K562 (cell line): Measurements from ENCODE around the gene CSF1R.

Experiments
- CTCF ChIP-seq, 3 experiments: IDR thresholded peaks in 2 of 3; conservative IDR thresholded peaks in 1 of 3; 2 replicates each; pipeline ENCODE4 v1.5.1; 2011 to 2012; ENCODE audit warnings: low read length in 3 of 3, mild to moderate bottlenecking in 3 of 3, control low read depth in 2 of 3, improper control_type of control experiment in 1 of 3, inconsistent platforms in 1 of 3, low read depth in 1 of 3, mixed read lengths in 1 of 3, moderate library complexity in 1 of 3; ENCODE audit not compliant: insufficient read depth in 2 of 3
- FOXJ3 ChIP-seq: sonication (generic); formaldehyde crosslinking; IDR thresholded peaks from 2 replicates; pipeline ENCODE4 v1.4.0; 2020; ENCODE audit warnings: mild to moderate bottlenecking, missing genetic modification reagents
- TAF1 ChIP-seq: IDR thresholded peaks from 2 replicates; pipeline ENCODE4 v1.6.1; 2011; ENCODE audit warnings: mild to moderate bottlenecking, low read length, moderate library complexity; ENCODE audit not compliant: insufficient read depth, control insufficient read depth, severe bottlenecking; ENCODE audit errors: extremely low read depth
- ZZZ3 ChIP-seq: fragments of 450-650 bp; IDR thresholded peaks from 2 replicates; pipeline ENCODE4 v1.6.1; 2016; ENCODE audit warnings: antibody characterized with exemption, mild to moderate bottlenecking, moderate library complexity

- TF ChIP-seq CTCF (IDR thresholded peaks at IDR 0.05 in 2 of 3, conservative IDR thresholded peaks at IDR 0.05 in 1 of 3; ENCODE audit: insufficient read depth in 2 of 3, low read depth in 1 of 3, low read length in 3 of 3) (no peak), ZZZ3 (no peak), FOXJ3 (no peak), TAF1 (no peak)
Measured at GRCh38 chr5:150073086-150073625, 13.2 kb downstream of the CSF1R start.
